ENCODE results near the gene ERFL. TPM values are rescaled to one million over a fixed set of nuclear protein-coding genes. Genes with fewer than 3 reads are reported as not detected.
"Not testable (repeated sequence)": the region's sequence is repeated elsewhere in the genome, so short reads cannot be mapped to it uniquely, and the experiment has no call there.

Gene ERFL
- total RNA-seq, 1 donor from 2014 or later = not detected

DNA sequence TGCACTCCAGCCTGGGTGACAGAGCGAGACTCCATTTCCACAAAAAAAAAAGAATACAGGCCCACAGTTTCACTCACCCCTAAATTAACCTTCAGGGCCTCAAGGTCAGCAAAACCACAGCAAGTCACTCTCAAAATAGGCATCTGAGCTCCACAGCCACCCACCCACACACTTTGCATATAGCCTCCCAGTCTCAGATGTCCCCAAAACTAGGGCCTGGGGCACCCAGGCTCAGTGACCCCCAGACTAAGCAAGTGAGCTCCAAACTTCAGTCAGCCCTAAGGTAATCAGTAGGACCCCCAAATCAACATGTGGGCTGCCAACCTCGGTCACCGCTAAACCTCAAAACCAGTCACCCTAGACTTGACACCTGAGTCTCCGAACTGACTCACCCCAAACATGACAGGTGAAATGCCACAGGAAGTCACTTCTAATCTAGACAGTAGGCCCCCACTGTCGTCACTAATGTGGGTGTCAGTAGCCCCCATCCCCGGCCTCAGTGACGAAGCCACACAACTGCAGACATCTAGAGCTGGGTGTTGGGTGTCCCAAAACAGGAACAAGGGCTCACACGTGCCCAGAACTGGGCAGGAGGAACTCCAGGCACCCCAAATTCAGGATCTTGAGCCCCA lies 17.0 kb upstream of the ERFL start:
- no peak for DNase-seq (ENCODE audit: low spot score)
- intact Hi-C loops (cut with DNase I) = no loop called here

DNA sequence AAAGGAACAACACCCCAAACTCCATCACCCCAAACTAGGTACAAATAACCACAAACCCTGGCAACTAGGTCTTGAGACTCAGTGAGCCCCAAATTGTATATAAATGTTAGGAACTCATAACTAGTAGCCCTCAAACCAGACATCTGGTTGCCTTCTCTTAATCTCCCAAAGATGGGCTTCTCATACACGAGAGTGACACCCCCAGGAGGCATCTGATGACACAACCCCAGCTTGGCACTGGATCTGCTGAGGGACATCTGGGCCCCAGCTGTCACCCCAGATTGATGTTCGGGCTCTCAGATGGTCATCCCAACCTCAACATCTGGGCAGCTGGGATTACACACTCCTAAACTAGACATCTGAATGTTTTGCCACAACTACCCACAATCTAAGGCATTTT lies 16.1 kb upstream of the ERFL start:
- DNase-seq (ENCODE audit: low spot score) = no peak
- intact Hi-C loops (cut with DNase I) = no loop called here

DNA sequence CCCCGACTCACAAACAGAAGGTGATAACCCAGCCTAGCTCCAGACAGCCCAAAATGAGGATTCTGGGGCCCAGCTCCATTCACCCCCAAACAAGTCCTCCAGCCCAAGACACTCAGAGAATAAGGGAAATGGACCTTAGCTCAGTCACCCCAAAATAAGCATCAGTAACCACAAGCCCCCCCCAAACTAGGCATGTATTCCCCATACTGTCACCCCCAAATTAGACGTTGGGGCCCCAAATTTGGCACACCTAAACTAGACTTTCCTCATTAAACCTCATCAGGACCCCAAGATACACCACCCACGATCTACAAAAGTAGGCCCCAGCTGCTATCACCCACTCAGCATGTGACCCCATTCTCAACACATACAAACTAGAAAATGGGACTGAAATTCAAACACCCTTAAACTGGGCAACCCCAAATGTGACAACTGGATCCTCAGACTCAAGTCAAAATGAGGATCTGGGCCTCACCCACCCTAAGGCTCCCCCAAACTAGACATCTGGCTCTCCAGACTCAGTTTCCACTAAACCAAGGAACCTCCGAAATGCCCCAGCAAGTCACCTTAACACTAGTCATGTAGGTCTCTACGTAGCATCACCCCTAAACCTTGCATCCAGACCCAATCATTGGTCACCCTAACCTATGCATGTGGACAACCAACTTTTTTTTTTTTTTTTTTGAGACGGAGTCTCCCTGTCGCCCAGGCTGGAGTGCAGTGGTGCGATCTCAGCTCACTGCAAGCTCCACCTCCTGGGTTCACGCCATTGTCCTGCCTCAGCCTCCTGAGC lies 13.4 kb upstream of the ERFL start:
- intact Hi-C loops (cut with DNase I) = no loop called here
- no peak for DNase-seq (ENCODE audit: low spot score)

DNA sequence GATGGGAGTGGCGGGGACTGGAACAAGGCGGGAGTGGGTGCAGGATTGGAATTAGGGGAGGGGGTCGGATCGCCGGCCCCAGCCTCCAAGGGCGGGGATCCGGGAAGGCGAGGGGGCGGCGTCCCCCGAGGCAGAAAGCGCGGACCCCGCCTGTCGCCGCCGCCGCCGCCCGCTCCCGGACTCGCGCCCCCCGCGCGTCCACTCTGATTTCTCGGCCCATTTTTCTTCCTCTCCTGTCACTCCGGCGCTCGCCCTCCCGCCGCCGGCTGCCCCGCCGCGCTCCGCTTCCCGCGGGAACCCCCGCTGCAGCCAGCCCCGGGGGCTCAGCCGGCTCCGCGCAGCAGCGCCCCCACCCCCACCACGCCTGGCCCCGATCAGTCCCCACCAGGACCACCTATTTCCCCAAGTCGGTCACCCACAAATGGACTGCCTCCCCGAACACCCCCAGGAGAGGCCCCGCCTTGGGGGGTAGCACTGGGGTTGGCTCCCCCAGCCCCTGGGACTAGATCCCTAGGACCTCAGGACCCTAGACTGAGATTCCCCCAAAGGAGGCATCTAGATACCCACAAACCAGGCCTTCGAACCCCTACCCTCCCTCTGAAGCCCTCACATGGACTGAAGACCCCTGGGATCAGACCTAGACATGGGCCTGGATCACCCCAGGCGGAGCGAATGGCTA lies 12.6 kb upstream of the ERFL start:
- intact Hi-C loops (cut with DNase I) = no loop called here
- no peak for DNase-seq (ENCODE audit: low spot score)

DNA sequence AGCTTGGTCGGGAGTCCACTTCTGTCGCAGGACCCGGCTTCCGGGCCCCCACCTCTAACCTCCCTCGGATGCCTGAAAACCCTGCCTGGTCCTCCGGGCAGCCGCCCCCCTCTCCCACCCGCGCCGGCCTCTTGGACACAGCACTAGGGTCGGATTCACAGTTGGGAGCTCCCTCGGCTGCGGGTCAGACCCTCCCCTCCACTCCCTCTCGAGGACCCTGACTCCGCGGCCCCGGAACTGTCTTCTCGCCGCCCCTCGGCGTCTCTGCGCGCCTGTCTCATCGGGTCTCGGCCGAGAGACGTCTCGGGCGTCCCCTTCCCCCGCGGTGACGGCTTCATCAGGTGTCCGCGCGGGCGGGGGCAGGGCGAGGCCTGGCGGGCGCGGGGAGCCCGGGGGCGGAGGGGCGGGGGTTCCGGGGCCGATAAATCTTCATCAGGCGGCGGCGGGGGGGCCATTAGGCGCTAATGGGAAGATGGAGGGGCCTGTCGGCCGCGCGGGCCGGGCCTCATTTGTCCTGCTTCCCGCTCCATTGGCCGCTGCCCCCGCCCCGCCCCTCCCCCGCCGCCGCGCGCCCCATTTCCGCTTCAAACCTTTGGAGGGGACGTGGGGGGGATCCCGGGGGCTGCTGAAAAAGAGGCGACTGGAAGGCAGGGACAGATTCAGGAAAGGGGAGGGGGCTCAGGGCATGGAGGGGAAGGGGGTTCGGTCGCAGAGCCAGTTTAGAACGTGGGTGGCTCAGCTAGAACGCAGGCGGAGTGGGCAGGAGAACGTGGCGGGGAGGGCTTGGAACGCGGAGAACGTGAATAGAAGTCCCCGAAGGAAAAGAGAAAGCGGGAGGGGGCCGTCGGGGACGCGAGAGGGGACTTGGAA lies 11.8 kb upstream of the ERFL start:
- intact Hi-C loops (cut with DNase I) = no loop called here
- DNase-seq (ENCODE audit: low spot score) = no peak

DNA sequence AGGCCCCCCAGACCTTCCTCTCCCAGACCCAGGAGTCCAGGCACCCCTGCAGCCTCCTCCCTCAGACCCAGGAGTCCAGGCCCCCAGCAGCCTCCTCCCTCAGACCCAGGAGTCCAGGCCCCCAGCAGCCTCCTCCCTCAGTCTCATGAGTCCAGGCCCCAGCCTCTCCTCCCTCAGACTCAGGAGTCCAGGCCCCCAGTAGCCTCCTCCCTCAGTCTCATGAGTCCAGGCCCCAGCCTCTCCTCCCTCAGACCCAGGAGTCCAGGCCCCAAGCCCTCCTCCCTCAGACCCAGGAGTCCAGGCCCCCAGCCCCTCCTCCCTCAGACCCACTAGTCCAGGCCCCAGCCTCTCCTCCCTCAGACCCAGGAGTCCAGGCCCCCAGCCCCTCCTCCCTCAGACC lies 11.0 kb upstream of the ERFL start:
- intact Hi-C loops (cut with DNase I) = not testable (repeated sequence)

DNA sequence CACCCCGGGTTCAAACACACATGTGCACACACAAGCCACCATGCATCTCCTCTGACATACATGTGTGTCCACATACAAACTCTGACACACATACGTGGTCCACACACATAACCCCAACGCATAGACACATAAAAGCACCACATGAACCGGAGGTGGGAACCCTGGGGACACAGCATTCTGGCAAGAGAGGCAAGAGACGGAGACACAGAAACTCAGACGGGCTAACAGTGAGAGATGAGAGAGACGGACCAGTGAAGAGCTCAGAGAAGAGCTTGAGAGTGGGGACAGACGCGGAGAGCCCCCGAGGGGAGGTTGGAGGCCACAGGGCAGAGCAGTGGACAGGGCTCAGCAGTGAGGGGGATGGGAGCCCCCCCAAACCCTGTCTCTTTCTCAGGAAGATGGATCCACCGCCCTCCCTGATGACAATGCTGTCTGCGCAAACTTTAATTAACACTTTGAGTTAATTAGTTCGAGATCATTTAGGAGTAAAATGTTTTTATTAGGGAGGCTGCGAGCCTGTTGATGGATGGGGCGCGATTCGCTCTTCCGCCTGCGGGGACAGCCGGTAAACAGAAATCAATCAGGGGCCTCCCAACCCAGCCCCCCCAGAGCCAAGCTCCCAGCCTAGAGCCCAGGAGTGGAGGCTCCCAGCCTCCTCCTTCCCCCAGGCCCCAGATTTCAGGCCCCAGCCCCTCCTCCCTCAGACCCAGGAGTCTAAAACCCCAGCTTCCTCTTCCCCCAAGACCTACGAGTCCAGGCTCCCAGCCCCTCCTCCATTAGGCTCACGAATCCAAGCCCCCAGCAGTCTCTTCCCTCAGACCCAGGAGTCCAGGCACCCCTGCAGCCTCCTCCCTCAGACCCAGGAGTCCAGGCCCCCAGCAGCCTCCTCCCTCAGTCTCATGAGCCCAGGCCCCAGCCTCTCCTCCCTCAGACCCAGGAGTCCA lies 9.5 kb upstream of the ERFL start:
- intact Hi-C loops (cut with DNase I) = no loop called here
- no peak for DNase-seq (ENCODE audit: low spot score)

More for the DNA sequence above, 11.0 kb upstream of the ERFL start:
- not testable (repeated sequence) for DNase-seq (ENCODE audit: low spot score)

DNA sequence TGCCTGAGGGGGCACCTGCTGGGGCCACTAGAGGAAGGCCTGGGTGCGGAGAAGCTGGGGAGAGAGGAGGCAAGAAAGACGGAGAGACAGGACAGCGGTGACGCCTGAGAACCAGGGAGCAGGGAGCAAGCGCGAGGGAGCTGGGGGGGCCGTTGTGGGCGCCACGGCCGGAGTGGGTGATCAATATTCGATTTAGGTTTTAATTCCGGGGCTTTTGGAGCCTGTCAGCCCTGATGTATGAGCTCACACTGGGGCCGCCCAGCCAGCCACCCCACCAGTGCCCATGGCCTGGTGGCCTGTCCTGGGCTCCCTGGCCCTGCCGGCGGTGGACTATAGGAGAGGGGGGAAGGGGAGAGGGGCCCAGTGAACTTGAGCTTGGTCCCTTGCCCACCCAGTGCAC lies 8.7 kb upstream of the ERFL start:
- DNase-seq (ENCODE audit: low spot score) = no peak
- intact Hi-C loops (cut with DNase I) = no loop called here

DNA sequence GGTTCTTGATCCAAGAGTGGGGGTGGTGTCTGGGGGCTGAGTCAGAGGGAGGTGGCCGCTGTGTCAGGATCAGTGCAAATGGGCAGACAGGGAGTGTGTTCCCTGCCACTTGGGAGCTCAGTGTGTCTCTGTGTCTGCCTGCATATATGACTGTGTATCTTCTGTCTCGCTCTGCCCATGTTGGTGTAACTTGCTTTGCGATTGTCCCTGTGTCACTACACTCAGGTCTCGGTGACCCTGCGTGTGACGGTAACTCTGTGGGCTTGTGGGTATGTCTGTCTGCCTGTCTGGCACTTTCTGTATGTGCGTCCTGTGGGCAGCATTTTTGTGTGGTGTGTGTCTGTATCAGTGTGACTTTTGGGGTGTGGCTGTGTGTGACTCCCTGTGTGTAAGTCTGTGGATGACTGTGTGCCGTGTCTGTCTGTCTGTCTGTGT lies 8.2 kb upstream of the ERFL start:
- intact Hi-C loops (cut with DNase I) = no loop called here
- no peak for DNase-seq (ENCODE audit: low spot score)

DNA sequence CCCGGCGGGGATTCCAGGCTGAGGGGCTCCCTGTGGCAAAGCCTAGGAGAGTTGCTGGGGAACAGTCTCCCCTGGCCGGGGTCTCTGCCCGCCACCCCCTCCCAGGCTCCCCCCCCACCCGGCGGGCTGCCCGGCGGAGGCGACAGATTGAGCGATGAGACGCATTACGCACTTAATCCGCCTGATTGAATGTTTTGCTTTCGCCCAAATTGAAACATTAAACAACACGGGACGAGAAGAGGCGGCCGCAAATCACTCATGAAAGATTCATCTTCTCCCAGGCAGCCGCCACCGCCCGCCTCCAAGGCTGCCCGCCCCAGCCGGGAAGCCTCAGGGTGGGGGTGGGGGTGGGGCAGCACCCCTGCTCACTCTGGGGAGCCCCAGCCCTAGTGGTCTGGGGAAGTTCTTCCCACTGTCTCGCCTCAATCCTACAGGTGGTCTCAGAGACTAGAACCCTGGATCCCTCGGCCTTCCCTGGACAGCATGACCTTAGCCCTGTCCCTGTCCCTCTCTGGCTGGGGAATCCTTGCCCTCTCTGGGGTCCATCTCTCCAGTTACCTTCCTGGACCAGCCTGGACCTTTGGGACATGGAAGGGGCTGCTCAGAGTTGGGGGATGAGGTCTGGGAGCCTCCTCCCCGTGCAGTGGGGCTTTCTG lies 7.6 kb upstream of the ERFL start:
- intact Hi-C loops (cut with DNase I) = loop anchor here (2.0 kb wide), 1 partner anchor 63 kb away; no protein-coding TSS in a partner anchor

DNA sequence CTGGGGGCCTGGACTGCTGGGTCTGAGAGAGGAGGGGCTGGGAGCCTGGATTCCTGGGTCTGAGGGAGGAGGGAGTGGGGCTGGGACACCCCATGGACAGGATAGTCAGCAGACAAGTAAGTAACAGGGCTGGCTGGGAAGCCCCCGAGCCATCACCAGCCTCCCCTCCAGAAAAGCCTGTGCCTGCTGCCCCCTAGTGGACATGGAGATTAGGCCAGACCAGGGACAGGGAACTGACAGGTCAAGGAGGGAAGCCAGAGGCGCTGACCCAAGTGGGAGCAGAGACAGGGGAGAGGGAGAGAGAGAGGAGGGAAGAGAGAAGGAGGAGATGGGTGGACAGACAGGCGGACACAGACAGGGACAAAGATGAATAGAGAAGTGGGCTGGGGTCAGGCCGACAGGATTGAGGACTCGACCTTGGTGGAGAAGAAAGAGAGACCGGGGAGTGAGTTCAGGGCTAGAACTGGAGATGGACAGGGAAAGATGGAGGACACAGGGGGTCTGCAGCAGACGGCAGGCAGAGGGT lies 6.7 kb upstream of the ERFL start:
- DNase-seq (ENCODE audit: low spot score) = peak; percentile 87
- intact Hi-C loops (cut with DNase I) = loop anchor here (2.0 kb wide), 1 partner anchor 62 kb away; no protein-coding TSS in a partner anchor

More for the DNA sequence above, 7.6 kb upstream of the ERFL start:
- DNase-seq (ENCODE audit: low spot score) = no peak

DNA sequence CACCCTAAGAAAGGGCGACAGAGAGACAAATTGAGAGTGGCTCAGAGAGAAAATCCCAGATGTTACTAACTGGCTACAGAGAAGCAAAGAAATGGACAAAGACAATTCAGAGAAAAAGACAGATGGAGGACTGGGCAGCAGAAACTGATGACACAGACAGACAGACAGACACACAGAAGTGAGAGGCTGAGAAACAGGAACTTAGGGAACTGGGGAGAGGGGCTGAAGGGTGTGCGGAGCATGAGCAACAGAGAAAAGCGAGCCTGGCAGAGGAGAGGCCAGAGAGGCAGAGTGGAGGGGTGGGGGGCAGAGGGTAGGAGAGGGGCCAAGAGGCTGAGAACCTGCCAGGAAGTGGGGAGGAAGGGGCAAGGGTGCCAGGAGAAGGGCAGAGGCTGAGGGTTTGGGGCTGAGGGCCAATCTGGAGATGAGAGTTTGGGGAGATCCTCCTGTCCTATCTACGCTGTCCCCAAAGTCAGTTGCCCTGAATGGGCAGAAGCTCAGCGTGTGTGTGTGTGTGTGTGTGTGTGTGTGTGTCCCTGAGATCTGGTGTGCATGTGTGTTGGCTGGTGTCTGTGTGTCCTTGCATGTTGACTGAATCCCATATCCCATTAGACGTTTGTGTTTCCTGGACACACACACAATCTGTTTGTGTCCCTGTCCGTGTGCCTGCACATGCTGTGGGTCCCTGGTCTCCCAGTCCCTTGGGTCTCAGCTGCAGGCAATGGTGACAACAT lies 5.6 kb upstream of the ERFL start:
- intact Hi-C loops (cut with DNase I) = loop anchor here (2.0 kb wide), 1 partner anchor 61 kb away; no protein-coding TSS in a partner anchor
- DNase-seq (ENCODE audit: low spot score) = no peak

DNA sequence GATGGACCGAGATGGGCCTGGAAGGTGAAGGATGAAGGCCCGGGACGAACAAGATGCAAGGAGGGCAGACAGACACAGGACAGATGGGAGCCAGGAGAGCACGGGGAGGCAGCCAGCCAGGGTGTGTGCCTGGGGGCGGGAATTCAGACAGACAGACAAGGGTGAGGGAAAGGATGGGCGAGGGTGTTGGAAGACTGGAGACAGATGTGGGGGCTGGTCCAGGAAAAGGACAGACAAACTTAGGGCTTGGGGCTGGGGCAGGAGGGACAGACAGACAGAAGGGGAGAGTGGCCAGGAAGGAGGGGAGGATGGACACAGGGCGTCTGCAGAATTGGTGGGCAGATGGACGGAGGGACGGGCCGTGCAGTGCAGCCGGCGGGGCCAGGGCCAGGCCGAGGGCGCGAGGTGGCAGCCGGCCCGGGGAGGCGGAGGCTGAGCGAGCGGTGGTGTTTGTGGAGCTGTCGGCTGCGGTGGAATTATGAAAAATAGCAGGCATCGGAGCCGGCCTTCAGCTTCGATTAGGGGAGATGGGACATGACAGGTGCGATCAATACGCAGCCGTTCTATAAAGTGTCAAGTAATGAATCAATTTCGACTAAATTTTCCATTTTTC lies 4.6 kb upstream of the ERFL start:
- intact Hi-C loops (cut with DNase I) = no loop called here
- no peak for DNase-seq (ENCODE audit: low spot score)

DNA sequence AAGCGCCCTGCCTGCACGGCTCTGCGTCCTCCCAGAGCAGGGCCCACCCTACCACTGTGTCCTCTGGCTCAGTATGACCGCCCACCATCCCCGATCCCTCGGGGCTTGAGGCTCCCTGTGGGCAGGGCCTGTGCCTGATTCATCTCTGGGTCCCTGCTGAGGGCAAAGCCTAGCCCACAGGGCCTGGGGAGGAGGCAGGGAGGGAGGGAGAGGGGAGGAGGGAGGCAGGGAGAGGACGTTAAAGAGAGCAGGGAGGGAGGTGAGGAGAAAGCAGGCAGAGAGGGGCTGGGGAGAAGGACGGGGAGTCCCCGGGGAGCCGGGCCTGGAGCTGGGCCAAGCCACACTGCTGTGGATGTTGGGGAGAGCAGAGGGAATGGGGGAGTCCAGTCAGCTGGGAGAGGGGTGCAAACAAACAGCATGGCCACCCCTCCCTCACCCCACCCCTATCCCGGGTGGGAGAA lies 4.0 kb upstream of the ERFL start:
- intact Hi-C loops (cut with DNase I) = no loop called here
- DNase-seq (ENCODE audit: low spot score) = no peak

DNA sequence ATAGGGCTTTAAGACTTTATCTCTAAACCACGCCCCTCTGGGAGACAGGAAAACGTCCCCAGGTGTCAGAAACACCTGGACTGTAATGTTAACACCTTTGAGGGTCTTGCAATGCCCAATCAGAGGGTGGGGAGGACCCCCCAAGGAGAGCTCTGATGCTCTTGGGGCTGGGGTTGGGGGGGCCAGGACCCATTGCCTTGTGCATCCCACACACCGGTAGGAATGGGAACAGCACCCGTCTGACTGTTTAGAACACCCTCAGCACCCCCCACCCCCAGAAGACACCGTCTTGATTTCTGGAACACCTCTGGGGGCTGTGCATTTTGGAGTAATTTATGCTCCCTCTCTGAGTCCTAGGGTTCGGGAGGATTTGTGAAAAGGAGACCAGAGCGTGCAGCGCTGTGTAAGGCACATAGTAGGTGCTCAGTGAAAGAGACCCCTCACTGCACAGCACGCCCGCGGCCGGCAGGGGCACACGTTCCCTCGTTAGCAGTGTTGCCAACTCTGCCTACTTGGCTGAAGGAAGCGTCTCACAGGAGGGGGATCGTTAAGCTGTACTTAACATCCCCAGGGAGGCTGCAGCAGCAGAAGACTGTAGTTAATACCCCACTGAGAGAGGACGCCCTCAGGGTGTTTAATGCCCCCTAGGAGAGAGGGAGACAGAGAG lies 2.8 kb upstream of the ERFL start:
- intact Hi-C loops (cut with DNase I) = no loop called here
- DNase-seq (ENCODE audit: low spot score) = no peak

DNA sequence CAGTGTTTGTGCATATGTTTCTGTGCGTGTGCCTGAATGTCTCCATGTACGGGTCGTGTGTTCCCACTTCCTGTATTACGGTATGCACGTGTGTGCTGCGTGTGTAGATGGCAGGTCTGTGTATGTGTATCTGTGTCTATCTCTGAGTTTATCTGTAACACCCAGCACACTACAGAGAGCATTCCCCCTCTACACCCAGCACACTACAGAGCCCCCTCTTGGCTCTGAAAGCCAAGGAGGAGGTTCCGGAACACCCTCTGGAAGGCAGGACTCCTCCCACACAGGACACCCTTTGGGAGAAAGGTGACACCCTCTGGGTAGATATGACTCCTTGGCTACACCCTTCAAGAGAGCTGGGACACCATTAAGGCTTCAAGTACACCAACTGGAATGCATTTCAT lies 2.1 kb upstream of the ERFL start:
- intact Hi-C loops (cut with DNase I) = no loop called here
- no peak for DNase-seq (ENCODE audit: low spot score)

Measured in cardiac septum (tissue), 1 donor.